ENCODE data around the gene CYFIP2. TPM values are rescaled to one million over a fixed set of nuclear protein-coding genes. Genes with fewer than 3 reads are reported as not detected.

Gene CYFIP2
- total RNA-seq, 1 experiment from 2014 or later, result 74.7 TPM

GRCh38 chr5:157331807-157332206 is 65.9 kb downstream of the CYFIP2 start:
- H3K36me3 Mint-ChIP-seq (ENCODE audit: insufficient read depth in 1 of 3, low read depth in 3 of 3), result peaks cover 7 to 50% (median 41%) of the 10 kb centered on the region in 3 experiments; a peak in 6 of 7 replicates

More at GRCh38 chr5:157331807-157332206, 65.9 kb downstream of the CYFIP2 start:
- no peak overlapping the region for H4K5ac ChIP-seq (ENCODE audit: insufficient read length, low read depth, low read length)
- no peaks in the 10 kb centered on the region for H3K79me2 ChIP-seq (ENCODE audit: insufficient read depth, low read length)
- Mint-ChIP-seq H3K9me3 (no peaks in the 10 kb centered on the region), H3K27me3 (ENCODE audit: low read depth) (no peaks in the 10 kb centered on the region), H3K4me1 (0 out of 4 replicates have a peak, but pooled peaks cover 0 to 2% of the 10 kb centered on the region in 2 experiments), H3K4me3 (no peak overlapping the region), H3K27ac (no peak overlapping the region)
- no peaks in the 10 kb centered on the region for H4K20me1 ChIP-seq (ENCODE audit: control insufficient read depth, insufficient read depth, insufficient read length)
- no peak overlapping the region for H3K14ac ChIP-seq (ENCODE audit: insufficient read depth, low read length)
- no CpG with 5 or more reads among the region's 3 CpGs for WGBS (ENCODE audit: extremely low coverage, insufficient read length, low lambda C conversion rate)
- H3K56ac ChIP-seq (ENCODE audit: insufficient read length, low read depth, low read length), result no peak overlapping the region
- H3K27me3 ChIP-seq (ENCODE audit: insufficient read depth, low read length), result no peaks in the 10 kb centered on the region
- no peak overlapping the region for H3K27ac ChIP-seq (ENCODE audit: insufficient read length, low read depth, low read length)
- H2AFZ ChIP-seq (ENCODE audit: low read length), result no peak overlapping the region
- H2AK5ac ChIP-seq (ENCODE audit: insufficient read length, low read length), result no peak overlapping the region
- no peaks in the 10 kb centered on the region for H3K79me1 ChIP-seq (ENCODE audit: insufficient read depth, low read depth, low read length, poor library complexity, severe bottlenecking)
- H3T11ph ChIP-seq (ENCODE audit: low read length), result no peak overlapping the region
- H3K4me1 ChIP-seq (ENCODE audit: insufficient read depth, low read length), result no peaks in the 10 kb centered on the region
- H3K9ac ChIP-seq (ENCODE audit: extremely low read depth, insufficient read length, low read length), result no peak overlapping the region
- TF ChIP-seq CTCF (conservative IDR thresholded peaks at IDR 0.05), result no peak
- H2BK12ac ChIP-seq (ENCODE audit: insufficient read length, low read depth, low read length), result no peak overlapping the region
- H3K18ac ChIP-seq (ENCODE audit: insufficient read length, low read depth, low read length), result no peak overlapping the region
- H2BK20ac ChIP-seq (ENCODE audit: low read depth, low read length, poor library complexity, severe bottlenecking), result no peak overlapping the region
- no peak overlapping the region for H2BK5ac ChIP-seq (ENCODE audit: insufficient read length, low read length)
- no peak overlapping the region for H4K91ac ChIP-seq (ENCODE audit: insufficient read length, low read depth, low read length)
- H4K8ac ChIP-seq (replicated peaks; ENCODE audit: insufficient read length, low read depth, low read length), result no peak overlapping the region
- no peaks in the 10 kb centered on the region for H3K23me2 ChIP-seq (ENCODE audit: insufficient read length, low read depth, low read length, poor library complexity, severe bottlenecking)
- no peak overlapping the region for H3K23ac ChIP-seq (ENCODE audit: insufficient read length, low read depth, low read length)
- H3K9me3 ChIP-seq (ENCODE audit: control insufficient read depth, low read depth, low read length), result no peaks in the 10 kb centered on the region
- H3K4ac ChIP-seq (ENCODE audit: low read depth, low read length), result no peak overlapping the region
- H3K4me2 ChIP-seq (ENCODE audit: insufficient read depth, insufficient read length, low read length), result no peak overlapping the region
- H2BK15ac ChIP-seq (ENCODE audit: low read depth, low read length), result no peak overlapping the region
- no peak for DNase-seq
- no peak overlapping the region for H2BK120ac ChIP-seq (ENCODE audit: low read depth, low read length, poor library complexity, severe bottlenecking)
